Measurements from ENCODE around the gene NPAS2. TPM values are rescaled to one million over a fixed set of nuclear protein-coding genes. Genes with fewer than 3 reads are reported as not detected.
A peak's percentile ranks its signal among the peaks of the same experiment; 100 is the strongest.

The NPAS2 gene
- total RNA-seq, 1 experiment from 2014 or later: 12.3 TPM

DNA sequence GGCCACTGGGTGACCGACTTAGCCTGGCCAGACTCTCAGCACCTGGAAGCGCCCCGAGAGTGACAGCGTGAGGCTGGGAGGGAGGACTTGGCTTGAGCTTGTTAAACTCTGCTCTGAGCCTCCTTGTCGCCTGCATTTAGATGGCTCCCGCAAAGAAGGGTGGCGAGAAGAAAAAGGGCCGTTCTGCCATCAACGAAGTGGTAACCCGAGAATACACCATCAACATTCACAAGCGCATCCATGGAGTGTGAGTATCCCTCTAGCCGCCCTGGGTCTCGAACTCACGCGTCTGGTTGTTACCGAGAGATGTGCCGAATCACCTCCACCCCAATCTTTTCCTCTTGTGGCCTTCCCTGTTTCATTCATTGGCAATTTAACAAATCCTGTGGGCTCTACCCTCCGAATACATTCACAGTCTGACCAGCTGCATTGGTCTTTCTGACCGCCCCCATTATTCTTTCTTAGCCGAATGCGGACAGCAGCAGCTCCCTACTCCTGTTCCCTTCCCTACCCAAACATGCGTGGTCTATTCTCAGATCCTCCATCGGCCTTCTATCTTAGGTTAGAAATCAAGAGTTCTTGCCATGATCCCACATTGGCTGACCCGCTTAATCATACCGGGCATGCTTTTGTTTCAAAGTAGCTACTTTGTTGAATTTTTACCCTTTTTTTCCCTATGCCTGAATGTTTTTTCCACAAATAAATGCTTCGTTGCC, 182.8 kb downstream of the NPAS2 start:
- Mint-ChIP-seq H3K27me3 (ENCODE audit: insufficient read depth, unreplicated experiment) (no peaks in the 10 kb centered on the region), H3K4me1 (ENCODE audit: insufficient read depth, unreplicated experiment) (peaks cover 19% of the 10 kb centered on the region), H3K36me3 (ENCODE audit: insufficient read depth, unreplicated experiment) (peaks cover 57% of the 10 kb centered on the region), H3K27ac (ENCODE audit: low read depth, unreplicated experiment) (peak overlapping the region; percentile 99), H3K9me3 (ENCODE audit: unreplicated experiment) (no peaks in the 10 kb centered on the region), H3K4me3 (ENCODE audit: unreplicated experiment) (peak overlapping the region; percentile 92)
- TSS peak; percentile 62 for BruUV-seq (replicated peaks)
- TF ChIP-seq, protein P1, sequence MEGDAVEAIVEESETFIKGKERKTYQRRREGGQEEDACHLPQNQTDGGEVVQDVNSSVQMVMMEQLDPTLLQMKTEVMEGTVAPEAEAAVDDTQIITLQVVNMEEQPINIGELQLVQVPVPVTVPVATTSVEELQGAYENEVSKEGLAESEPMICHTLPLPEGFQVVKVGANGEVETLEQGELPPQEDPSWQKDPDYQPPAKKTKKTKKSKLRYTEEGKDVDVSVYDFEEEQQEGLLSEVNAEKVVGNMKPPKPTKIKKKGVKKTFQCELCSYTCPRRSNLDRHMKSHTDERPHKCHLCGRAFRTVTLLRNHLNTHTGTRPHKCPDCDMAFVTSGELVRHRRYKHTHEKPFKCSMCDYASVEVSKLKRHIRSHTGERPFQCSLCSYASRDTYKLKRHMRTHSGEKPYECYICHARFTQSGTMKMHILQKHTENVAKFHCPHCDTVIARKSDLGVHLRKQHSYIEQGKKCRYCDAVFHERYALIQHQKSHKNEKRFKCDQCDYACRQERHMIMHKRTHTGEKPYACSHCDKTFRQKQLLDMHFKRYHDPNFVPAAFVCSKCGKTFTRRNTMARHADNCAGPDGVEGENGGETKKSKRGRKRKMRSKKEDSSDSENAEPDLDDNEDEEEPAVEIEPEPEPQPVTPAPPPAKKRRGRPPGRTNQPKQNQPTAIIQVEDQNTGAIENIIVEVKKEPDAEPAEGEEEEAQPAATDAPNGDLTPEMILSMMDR (IDR thresholded peaks at IDR 0.05; ENCODE audit: unreplicated experiment): no peak
- DNase-seq (ENCODE audit: unreplicated experiment): no peak
- ChIA-PET POLR2A (interaction anchor here (0.6 to 3.0 kb wide), 35 partner anchors 8 to 697 kb away, joined by 3 to 37 read pairs (median 5); partner anchors contain the start of genes CNOT11, NPAS2, PDCL3 and TBC1D8), CTCF (interaction anchor here (0.6 to 3.9 kb wide), 16 partner anchors 10 to 420 kb away, joined by 3 to 18 read pairs (median 4); no protein-coding TSS in a partner anchor)
- intact Hi-C loops (cut with micrococcal nuclease): loop anchor here (5.0 kb wide), 2 partner anchors 270 to 395 kb away; no protein-coding TSS in a partner anchor

DNA sequence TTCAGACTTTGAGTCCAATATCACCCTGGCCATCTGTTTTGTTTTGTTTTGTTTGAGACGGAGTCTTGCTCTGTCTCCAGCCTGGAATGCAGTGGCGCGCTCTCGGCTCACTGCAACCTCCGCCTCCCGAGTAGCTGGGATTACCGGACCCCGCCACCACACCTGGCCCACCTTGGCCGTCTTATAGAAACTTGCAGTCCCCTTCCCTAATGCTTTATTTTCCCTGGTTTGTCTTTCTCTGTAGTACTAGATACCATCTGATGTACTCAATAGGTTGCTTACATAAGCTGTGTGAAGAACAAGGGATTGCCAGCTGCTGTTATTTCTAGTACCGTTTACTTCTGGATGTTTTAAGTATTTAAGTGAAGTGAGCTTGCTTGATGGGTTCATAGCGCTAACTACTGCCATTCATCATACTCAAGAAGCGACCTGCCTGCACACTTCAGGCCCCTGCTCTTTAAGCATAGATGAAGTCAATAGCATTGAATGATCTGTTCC, 183.4 kb downstream of the NPAS2 start:
- Mint-ChIP-seq H3K4me1 (ENCODE audit: insufficient read depth, unreplicated experiment) (peaks cover 22% of the 10 kb centered on the region), H3K36me3 (ENCODE audit: insufficient read depth, unreplicated experiment) (peaks cover 63% of the 10 kb centered on the region), H3K4me3 (ENCODE audit: unreplicated experiment) (peak overlapping the region; percentile 92), H3K27me3 (ENCODE audit: insufficient read depth, unreplicated experiment) (no peaks in the 10 kb centered on the region), H3K9me3 (ENCODE audit: unreplicated experiment) (no peaks in the 10 kb centered on the region), H3K27ac (ENCODE audit: low read depth, unreplicated experiment) (peak overlapping the region; percentile 99)
- CTCF ChIA-PET: interaction anchor here (0.6 to 3.9 kb wide), 17 partner anchors 9 to 399 kb away, joined by 3 to 18 read pairs (median 3); no protein-coding TSS in a partner anchor
- TF ChIP-seq, protein P1 (IDR thresholded peaks at IDR 0.05; ENCODE audit: unreplicated experiment): no peak
- POLR2A ChIA-PET: interaction anchor here (0.6 to 3.0 kb wide), 26 partner anchors 9 to 408 kb away, joined by 3 to 37 read pairs (median 5); partner anchors contain the start of genes CNOT11 and TBC1D8
- intact Hi-C loops (cut with micrococcal nuclease): loop anchor here (5.0 kb wide), 2 partner anchors 271 to 396 kb away; no protein-coding TSS in a partner anchor
- DNase-seq (ENCODE audit: unreplicated experiment): no peak
- BruUV-seq (replicated peaks): no TSS peak

GRCh38 chr2:101004620-101005325, 184.8 kb downstream of the NPAS2 start:
- TF ChIP-seq, protein P1 (IDR thresholded peaks at IDR 0.05; ENCODE audit: unreplicated experiment): no peak
- BruUV-seq (replicated peaks): no TSS peak
- ChIA-PET POLR2A (interaction anchor here (0.6 to 2.9 kb wide), 8 partner anchors 8 to 1576 kb away, joined by 3 to 14 read pairs (median 4); partner anchors contain the start of gene CNOT11), CTCF (interaction anchor here (0.6 to 3.9 kb wide), 7 partner anchors 93 to 1408 kb away, joined by 3 to 18 read pairs (median 3); no protein-coding TSS in a partner anchor)
- peak overlapping the region; percentile 99 for H3K27ac Mint-ChIP-seq (ENCODE audit: low read depth, unreplicated experiment)
- intact Hi-C loops (cut with micrococcal nuclease): loop anchor here (5.0 kb wide), 2 partner anchors 272 to 397 kb away; no protein-coding TSS in a partner anchor
- no peaks in the 10 kb centered on the region for H3K27me3 Mint-ChIP-seq (ENCODE audit: insufficient read depth, unreplicated experiment)
- peaks cover 22% of the 10 kb centered on the region for H3K4me1 Mint-ChIP-seq (ENCODE audit: insufficient read depth, unreplicated experiment)
- no peaks in the 10 kb centered on the region for H3K9me3 Mint-ChIP-seq (ENCODE audit: unreplicated experiment)
- peak overlapping the region; percentile 92 for H3K4me3 Mint-ChIP-seq (ENCODE audit: unreplicated experiment)
- peaks cover 77% of the 10 kb centered on the region for H3K36me3 Mint-ChIP-seq (ENCODE audit: insufficient read depth, unreplicated experiment)
- no peak for DNase-seq (ENCODE audit: unreplicated experiment)

All from MCF 10A (cell line).